Measurements from ENCODE around the gene ANKRD52. TPM values are rescaled to one million over a fixed set of nuclear protein-coding genes. Genes with fewer than 3 reads are reported as not detected.

The ANKRD52 gene
- total RNA-seq, 1 donor: 18.8 TPM

DNA sequence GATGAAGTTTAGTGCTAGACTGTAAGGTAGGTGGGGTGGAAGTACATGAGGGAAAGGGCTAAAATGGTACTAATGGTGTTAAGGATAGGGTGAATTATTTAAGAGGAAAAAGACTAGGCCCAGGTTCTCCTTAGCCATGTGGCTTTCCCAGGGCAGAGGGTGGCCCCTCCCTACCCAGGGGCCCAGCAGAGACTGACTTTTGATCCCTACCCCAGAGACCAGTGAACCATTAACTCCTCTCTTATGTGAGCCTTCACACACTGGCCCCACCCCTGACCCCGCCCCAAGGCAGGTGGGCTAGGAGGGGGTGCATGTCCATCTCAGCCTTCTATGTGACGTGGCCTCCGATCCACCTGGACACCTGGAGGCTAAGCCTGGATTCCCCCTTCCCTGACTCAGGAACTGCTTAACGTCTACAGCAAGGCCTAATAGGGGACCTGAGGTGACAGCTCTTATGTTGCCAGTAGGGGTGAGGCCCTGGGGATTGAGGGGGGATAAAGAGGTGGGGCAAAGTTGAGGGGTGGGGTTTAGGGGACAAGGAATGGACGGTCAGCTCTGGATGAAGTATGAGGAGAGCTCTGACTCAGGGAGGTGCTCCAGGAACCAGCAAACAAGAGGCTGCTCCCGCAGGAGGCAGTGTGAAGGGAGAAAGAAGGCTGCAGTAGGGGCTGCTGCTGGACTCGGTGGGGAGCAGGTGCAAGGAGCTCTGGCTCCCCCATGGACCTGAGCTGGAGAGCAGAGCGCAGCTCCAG is 27.6 kb downstream of the ANKRD52 start:
- Histone ChIP-seq H3K27me3 (ENCODE audit: insufficient read depth, low read length) (no peaks in the 10 kb centered on the region), H2AFZ (ENCODE audit: low read length) (no peak overlapping the region), H3K79me2 (ENCODE audit: insufficient read depth, low read length) (no peaks in the 10 kb centered on the region), H3K4me1 (ENCODE audit: insufficient read depth, low read length) (no peaks in the 10 kb centered on the region), H4K20me1 (ENCODE audit: insufficient read depth, low read length) (no peaks in the 10 kb centered on the region), H3K4me3 (ENCODE audit: insufficient read depth, low read length) (no peak overlapping the region), H3K27ac (ENCODE audit: low read depth, low read length) (no peak overlapping the region), H3K36me3 (ENCODE audit: insufficient read depth, low read length) (peaks cover 3% of the 10 kb centered on the region), H3K4me2 (ENCODE audit: insufficient read depth, low read length) (no peak overlapping the region), H3K9me3 (ENCODE audit: low read depth, low read length) (no peaks in the 10 kb centered on the region)
- TF ChIP-seq, protein P1, sequence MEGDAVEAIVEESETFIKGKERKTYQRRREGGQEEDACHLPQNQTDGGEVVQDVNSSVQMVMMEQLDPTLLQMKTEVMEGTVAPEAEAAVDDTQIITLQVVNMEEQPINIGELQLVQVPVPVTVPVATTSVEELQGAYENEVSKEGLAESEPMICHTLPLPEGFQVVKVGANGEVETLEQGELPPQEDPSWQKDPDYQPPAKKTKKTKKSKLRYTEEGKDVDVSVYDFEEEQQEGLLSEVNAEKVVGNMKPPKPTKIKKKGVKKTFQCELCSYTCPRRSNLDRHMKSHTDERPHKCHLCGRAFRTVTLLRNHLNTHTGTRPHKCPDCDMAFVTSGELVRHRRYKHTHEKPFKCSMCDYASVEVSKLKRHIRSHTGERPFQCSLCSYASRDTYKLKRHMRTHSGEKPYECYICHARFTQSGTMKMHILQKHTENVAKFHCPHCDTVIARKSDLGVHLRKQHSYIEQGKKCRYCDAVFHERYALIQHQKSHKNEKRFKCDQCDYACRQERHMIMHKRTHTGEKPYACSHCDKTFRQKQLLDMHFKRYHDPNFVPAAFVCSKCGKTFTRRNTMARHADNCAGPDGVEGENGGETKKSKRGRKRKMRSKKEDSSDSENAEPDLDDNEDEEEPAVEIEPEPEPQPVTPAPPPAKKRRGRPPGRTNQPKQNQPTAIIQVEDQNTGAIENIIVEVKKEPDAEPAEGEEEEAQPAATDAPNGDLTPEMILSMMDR (IDR thresholded peaks at IDR 0.05; ENCODE audit: extremely low read depth, low read depth, low read length): no peak
- DNase-seq (ENCODE audit: insufficient read length, low spot score, missing footprints): peak; percentile 72

GRCh38 chr12:56229916-56230431 is 28.2 kb downstream of the ANKRD52 start, which contains the start of gene SLC39A5:
Gene SLC39A5, plus strand, starts transcription at chr12:56230051. Its CDS starts 1,224 bp downstream, at chr12:56231275.
- Histone ChIP-seq H3K9me3 (ENCODE audit: low read depth, low read length) (no peaks in the 10 kb centered on the region), H4K20me1 (ENCODE audit: insufficient read depth, low read length) (no peaks in the 10 kb centered on the region), H3K4me2 (ENCODE audit: insufficient read depth, low read length) (no peak within 1 kb of the TSS), H3K4me1 (ENCODE audit: insufficient read depth, low read length) (peaks cover 5% of the 10 kb centered on the region), H3K27ac (ENCODE audit: low read depth, low read length) (no peak within 1 kb of the TSS), H3K27me3 (ENCODE audit: insufficient read depth, low read length) (no peaks in the 10 kb centered on the region), H2AFZ (ENCODE audit: low read length) (no peak within 1 kb of the TSS), H3K79me2 (ENCODE audit: insufficient read depth, low read length) (no peaks in the 10 kb centered on the region), H3K4me3 (ENCODE audit: insufficient read depth, low read length) (no peak within 1 kb of the TSS), H3K36me3 (ENCODE audit: insufficient read depth, low read length) (peaks cover 3% of the 10 kb centered on the region)
- TF ChIP-seq, protein P1 (IDR thresholded peaks at IDR 0.05; ENCODE audit: extremely low read depth, low read depth, low read length): no peak
- DNase-seq (ENCODE audit: insufficient read length, low spot score, missing footprints): peak; percentile 55

GRCh38 chr12:56229082-56229481 is 29.1 kb downstream of the ANKRD52 start:
- H3K4me1 ChIP-seq (ENCODE audit: insufficient read depth, low read length): peaks cover 11% of the 10 kb centered on the region
- no peaks in the 10 kb centered on the region for H3K9me3 ChIP-seq (ENCODE audit: low read depth, low read length)
- H3K27ac ChIP-seq (ENCODE audit: low read depth, low read length): no peak overlapping the region
- peaks cover 3% of the 10 kb centered on the region for H3K36me3 ChIP-seq (ENCODE audit: insufficient read depth, low read length)
- H3K79me2 ChIP-seq (ENCODE audit: insufficient read depth, low read length): peaks cover 5% of the 10 kb centered on the region
- peak; percentile 19 for DNase-seq (ENCODE audit: insufficient read length, low spot score, missing footprints)
- H2AFZ ChIP-seq (ENCODE audit: low read length): no peak overlapping the region
- no peaks in the 10 kb centered on the region for H3K27me3 ChIP-seq (ENCODE audit: insufficient read depth, low read length)
- no peak overlapping the region for H3K4me2 ChIP-seq (ENCODE audit: insufficient read depth, low read length)
- H3K4me3 ChIP-seq (ENCODE audit: insufficient read depth, low read length): no peak overlapping the region
- no peaks in the 10 kb centered on the region for H4K20me1 ChIP-seq (ENCODE audit: insufficient read depth, low read length)
- TF ChIP-seq, protein P1 (IDR thresholded peaks at IDR 0.05; ENCODE audit: extremely low read depth, low read depth, low read length): no peak

DNA sequence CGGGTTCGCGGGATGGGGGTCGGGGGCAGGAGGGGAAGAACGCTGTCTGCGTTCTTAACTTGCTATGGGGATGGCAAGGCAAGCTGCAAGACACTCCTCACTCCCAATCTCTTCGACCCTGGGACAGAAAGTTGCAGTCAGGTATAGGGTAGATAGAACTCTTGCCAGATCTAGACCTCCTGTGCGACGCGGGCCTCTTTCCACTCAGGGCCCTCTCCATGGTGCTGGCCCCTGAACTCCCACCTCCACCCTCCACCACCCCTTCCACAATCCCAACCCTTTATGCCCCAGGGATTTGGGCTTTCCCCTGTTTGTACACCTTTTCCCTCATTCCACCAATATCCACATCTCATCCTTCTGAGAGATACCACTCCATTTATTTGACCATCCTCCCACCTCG is 33.2 kb downstream of the ANKRD52 start:
- Histone ChIP-seq H3K4me3 (ENCODE audit: insufficient read depth, low read length) (peak overlapping the region; percentile 87), H3K36me3 (ENCODE audit: insufficient read depth, low read length) (peaks cover 3% of the 10 kb centered on the region), H4K20me1 (ENCODE audit: insufficient read depth, low read length) (no peaks in the 10 kb centered on the region), H3K79me2 (ENCODE audit: insufficient read depth, low read length) (peaks cover 15% of the 10 kb centered on the region), H2AFZ (ENCODE audit: low read length) (no peak overlapping the region), H3K27ac (ENCODE audit: low read depth, low read length) (peak overlapping the region; percentile 66), H3K4me1 (ENCODE audit: insufficient read depth, low read length) (peaks cover 32% of the 10 kb centered on the region), H3K27me3 (ENCODE audit: insufficient read depth, low read length) (no peaks in the 10 kb centered on the region), H3K4me2 (ENCODE audit: insufficient read depth, low read length) (peak overlapping the region; percentile 97), H3K9me3 (ENCODE audit: low read depth, low read length) (no peaks in the 10 kb centered on the region)
- DNase-seq (ENCODE audit: insufficient read length, low spot score, missing footprints): peak; percentile 58
- TF ChIP-seq, protein P1 (IDR thresholded peaks at IDR 0.05; ENCODE audit: extremely low read depth, low read depth, low read length): no peak

Measured in osteoblast (primary cell).